CD4-positive, alpha-beta T cell treated with Interleukin-17A for 1 hour (primary cell): Measurements from ENCODE around the gene CFB.
"Not testable (repeated sequence)": the region's sequence is repeated elsewhere in the genome, so short reads cannot be mapped to it uniquely, and the experiment has no call there.

Experiments used
- DNase-seq: peaks from one replicate; pipeline ENCODE4 v3.0.0-alpha.2; 2020

The CFB gene

GRCh38 chr6:31915351-31915750, 30.5 kb upstream of the CFB start:
- no peak for DNase-seq

DNA sequence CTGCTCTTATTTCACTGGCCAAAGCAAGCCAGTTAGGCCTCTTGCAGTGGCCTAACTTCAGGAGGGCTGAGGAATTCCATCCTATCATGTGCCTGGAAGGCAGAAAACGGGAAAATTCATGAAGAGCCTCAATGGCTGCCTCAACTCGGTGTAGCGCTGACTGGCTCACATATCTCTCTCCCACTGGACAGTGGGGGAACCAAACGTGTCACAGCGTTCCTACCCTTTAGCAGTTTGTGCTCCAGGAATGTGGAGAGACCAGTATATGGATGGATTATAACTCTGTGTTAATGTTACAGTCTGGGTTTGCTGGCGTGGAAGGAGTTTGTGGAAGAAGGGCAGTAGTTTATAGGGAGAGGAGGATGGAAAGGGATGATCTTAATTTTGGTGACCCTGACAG, 30.1 kb upstream of the CFB start:
- no peak for DNase-seq

DNA sequence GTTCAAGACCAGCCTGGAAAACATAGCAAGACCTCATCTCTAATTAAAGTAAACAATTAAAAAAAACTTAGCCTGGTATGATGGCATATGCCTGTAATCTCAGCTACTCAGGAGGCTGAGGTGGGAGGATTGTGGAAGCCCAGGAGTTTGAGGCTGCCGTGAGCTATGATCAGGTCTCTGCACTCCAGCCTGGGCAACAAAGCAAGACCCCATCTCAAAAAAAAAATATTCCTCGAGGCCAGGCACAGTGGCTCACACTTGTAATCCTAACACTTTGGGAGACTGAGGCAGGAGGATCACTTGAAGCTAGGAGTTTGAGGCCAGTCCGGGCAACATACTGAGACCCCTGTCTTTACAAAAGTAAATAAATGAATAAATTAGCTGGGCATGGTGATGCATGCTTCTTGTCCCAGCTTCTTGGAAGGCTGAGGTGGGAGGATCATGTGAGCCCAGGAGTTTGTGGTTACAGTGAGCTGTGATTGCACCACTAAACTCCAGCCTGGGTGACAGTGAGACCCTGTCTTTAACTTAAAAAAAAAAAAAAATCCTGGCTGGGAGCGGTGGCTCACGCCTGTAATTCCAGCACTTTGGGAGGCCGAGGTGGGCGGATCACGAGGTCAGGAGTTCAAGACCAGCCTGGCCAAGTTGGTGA, 27.7 kb upstream of the CFB start:
- no peak for DNase-seq

- DNase-seq, result no peak
Measured at GRCh38 chr6:31919624-31920303, 26.1 kb upstream of the CFB start.

- DNase-seq, result no peak
Measured at GRCh38 chr6:31920811-31921210, 25.1 kb upstream of the CFB start.

DNA sequence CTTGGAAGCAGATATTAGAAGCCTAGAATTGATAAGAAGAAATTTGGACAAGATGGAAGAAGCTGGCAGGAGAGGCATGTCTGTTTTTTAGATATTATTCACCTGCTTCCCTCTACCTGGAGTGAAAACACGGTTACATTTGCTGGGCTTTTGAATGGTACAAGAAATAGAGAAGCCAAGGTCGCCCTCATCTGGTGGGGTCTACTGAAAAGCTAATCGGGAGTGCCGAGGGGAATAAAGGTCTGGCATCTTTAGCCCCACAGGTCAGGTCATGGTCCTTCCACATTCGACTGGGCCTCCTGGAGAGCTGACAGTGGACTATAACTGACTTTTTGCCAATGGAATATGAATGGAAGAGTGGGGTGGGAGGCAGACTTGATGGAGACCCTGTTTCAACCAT, 23.0 kb upstream of the CFB start:
- DNase-seq, result peak; percentile 36

DNA sequence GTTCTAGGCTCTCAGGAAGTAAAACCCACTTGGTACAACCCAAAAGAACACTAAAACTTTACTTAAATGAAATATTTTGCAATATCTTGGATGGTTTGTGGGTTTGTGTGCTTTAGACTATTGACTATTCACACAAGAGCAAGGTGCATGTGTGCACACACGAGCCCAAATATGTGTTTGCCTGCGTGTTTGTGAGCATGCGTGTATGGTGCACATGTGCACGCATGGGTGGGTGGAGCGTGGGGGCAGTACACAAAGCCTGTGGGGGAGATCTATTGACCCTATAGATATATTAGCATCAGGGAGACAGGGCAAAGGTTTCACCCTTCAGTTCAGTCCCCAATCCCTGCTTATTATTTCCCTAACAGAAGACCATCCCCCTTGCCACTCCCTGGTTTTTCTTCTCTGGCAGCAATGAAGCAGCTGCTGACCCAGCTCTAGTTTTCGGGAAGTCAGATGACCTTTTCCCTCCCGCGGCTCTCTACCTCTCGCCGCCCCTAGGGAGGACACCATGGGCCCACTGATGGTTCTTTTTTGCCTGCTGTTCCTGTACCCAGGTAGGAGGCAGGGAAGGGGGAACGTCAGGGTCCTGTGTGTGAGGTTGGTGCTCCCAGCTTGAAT, 18.5 kb upstream of the CFB start, which contains the start of gene C2:
TSS of gene C2 (plus strand) at position 476 of the 621 bp plus-strand sequence. CDS start at position 512, 36 bp downstream.
- no peak for DNase-seq

GRCh38 chr6:31927863-31928671, 17.8 kb upstream of the CFB start:
- no peak for DNase-seq

GRCh38 chr6:31928672-31928939, 17.3 kb upstream of the CFB start:
- DNase-seq, result no peak

DNA sequence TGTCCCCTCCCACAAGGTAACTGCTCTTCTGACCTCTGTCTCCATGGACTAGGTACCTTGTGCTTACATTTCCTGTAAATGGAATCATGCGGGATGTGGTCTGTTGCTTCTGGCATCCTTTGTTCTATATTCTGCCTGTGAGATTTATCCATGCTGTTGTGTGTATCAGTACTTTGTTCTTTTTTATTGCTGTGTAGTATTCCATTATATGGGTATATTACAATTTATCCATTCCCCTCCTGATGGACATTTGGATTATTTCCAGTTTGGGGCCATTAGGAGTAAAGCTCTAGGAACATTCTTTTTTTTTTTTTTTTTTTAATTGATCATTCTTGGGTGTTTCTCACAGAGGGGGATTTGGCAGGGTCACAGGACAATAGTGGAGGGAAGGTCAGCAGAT, 14.9 kb upstream of the CFB start:
- DNase-seq, result no peak

DNA sequence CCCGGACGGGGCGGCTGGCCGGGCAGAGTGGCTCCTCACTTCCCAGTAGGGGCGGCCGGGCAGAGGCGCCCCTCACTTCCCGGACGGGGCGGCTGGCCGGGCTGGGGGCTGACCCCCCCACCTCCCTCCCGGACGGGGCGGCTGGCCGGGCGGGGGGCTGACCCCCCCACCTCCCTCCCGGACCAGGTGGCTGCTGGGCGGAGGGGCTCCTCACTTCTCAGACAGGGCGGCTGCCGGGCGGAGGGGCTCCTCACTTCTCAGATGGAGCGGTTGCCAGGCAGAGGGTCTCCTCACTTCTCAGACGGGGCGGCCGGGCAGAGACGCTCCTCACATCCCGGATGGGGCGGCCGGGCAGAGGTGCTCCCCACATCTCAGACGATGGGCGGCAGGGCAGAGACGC, 13.8 kb upstream of the CFB start:
- DNase-seq, result not testable (repeated sequence)

GRCh38 chr6:31933537-31933936, 12.4 kb upstream of the CFB start:
- DNase-seq, result no peak

- DNase-seq, result no peak
Measured at GRCh38 chr6:31935021-31935420, 10.9 kb upstream of the CFB start.

DNA sequence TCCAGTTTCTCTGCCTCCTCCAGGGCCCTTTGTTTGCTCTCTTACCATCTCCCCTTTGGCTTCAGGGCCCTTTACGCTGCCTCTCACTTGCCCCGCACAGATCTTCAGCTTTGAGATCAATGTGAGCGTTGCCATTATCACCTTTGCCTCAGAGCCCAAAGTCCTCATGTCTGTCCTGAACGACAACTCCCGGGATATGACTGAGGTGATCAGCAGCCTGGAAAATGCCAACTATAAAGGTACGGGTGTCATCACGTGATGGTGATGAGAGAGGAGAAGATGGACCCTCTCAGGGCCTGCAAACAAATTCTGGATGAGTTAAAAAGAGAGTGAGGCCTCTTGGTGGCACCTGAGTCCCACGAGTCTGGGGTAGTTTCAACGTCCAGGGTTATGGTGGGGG, 10.1 kb upstream of the CFB start:
- no peak for DNase-seq

DNA sequence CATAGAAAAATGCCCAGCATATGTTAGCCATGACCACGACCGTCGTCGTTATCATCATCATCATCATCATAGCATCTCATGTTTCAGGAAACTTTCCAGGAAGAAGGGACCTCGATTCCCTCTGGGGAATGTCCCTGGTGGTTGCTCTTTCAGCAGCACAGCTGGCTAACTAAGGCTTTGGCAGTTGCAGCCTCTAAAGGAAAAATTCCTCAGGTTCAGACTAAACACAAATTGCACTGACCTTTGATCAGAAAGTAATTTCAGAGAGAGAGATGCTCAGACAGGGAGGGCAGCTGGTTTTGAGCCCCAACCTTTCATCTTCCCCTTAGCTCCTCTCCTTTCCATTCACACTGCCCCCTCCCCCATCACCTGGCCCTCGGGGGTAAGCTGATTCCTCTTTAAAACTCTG, 5.6 kb upstream of the CFB start:
- no peak for DNase-seq

DNA sequence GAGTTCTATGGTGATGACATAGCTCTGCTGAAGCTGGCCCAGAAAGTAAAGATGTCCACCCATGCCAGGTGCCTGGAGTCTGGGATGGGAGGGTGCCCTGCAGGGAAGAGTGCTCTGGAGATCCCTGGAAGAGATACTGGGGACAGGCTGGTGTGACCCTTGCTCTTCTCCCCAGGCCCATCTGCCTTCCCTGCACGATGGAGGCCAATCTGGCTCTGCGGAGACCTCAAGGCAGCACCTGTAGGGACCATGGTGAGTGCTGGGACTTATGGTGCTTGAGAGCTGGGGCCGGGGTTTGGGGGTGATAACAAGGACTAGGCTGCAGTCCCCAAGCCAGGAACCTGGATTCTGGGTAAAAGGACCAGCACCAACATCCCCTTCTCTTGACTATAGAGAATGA, 2.2 kb upstream of the CFB start:
- DNase-seq, result no peak

GRCh38 chr6:31945154-31945506, 765 bp upstream of the CFB start:
- DNase-seq, result no peak

DNA sequence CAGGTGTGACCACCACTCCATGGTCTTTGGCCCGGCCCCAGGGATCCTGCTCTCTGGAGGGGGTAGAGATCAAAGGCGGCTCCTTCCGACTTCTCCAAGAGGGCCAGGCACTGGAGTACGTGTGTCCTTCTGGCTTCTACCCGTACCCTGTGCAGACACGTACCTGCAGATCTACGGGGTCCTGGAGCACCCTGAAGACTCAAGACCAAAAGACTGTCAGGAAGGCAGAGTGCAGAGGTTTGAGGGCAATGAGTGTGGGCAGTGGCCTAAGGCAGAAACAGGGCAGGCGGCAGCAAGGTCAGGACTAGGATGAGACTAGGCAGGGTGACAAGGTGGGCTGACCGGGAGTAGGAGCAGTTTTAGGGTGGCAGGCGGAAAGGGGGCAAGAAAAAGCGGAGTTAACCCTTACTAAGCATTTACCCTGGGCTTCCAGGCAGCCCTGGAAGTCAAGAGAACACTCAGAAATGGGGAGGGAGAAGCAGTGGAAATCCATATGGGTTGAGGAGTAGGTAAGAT, 533 bp downstream of the CFB start:
- no peak for DNase-seq

GRCh38 chr6:31947070-31947675, 1.3 kb downstream of the CFB start:
- DNase-seq, result no peak

- no peak for DNase-seq
Measured at GRCh38 chr6:31947864-31948263, 2.0 kb downstream of the CFB start.

DNA sequence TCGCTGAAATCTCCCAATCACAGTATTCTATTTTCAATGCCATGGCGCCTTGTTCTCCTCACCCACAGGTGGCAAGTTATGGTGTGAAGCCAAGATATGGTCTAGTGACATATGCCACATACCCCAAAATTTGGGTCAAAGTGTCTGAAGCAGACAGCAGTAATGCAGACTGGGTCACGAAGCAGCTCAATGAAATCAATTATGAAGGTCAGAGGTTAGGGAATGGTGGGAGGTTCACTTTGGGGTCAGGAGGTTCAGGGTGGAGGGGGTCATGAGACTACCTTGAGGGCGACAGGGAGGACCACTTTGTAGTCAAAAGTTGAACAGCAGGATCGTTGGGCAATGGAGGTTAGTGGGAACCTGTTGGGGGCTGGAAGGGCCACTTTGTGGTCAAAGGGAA, 2.4 kb downstream of the CFB start:
- DNase-seq, result no peak

GRCh38 chr6:31948753-31949413, 3.0 kb downstream of the CFB start:
- DNase-seq, result no peak
